GM12878 (cell line): Measurements from ENCODE around the gene SLX4IP. TPM values are rescaled to one million over a fixed set of nuclear protein-coding genes. Genes with fewer than 3 reads are reported as not detected.

Experiments used
- E2F4 ChIP-seq: IDR thresholded peaks from 2 replicates; pipeline ENCODE4 v1.6.1; 2012; ENCODE audit warnings: low read depth, low read length, improper control_type of control experiment
- EED ChIP-seq: sonication (generic); IDR thresholded peaks from 2 replicates; pipeline ENCODE4 v1.6.1; 2016; ENCODE audit warnings: antibody characterized with exemption, low read depth
- EZH2 ChIP-seq: IDR thresholded peaks from 2 replicates; pipeline ENCODE4 v1.6.1; 2012; ENCODE audit warnings: low read depth, mild to moderate bottlenecking, control low read depth, inconsistent platforms, low read length, borderline replicate concordance; ENCODE audit not compliant: control insufficient read depth
- FOS ChIP-seq: IDR thresholded peaks from 3 replicates; pipeline ENCODE4 v1.6.1; 2011; ENCODE audit warnings: borderline replicate concordance; ENCODE audit not compliant: insufficient read length; ENCODE audit errors: extremely low read depth
- FOXK2 ChIP-seq: fragments of 450-650 bp; IDR thresholded peaks from 2 replicates; pipeline ENCODE4 v1.6.1; 2017; ENCODE audit warnings: mild to moderate bottlenecking, moderate library complexity
- IRF5 ChIP-seq: fragments of 450-650 bp; IDR thresholded peaks from 2 replicates; pipeline ENCODE4 v1.6.1; 2017; ENCODE audit warnings: borderline replicate concordance
- MEF2A ChIP-seq: IDR thresholded peaks from 2 replicates; pipeline ENCODE4 v1.6.1; 2011; ENCODE audit warnings: low read depth, mild to moderate bottlenecking, low read length, moderate library complexity; ENCODE audit not compliant: insufficient read depth
- MTA2 ChIP-seq: fragments of 450-650 bp; IDR thresholded peaks from 2 replicates; pipeline ENCODE4 v1.6.1; 2016; ENCODE audit warnings: low read depth, mild to moderate bottlenecking, moderate library complexity
- NFIC ChIP-seq: IDR thresholded peaks from 2 replicates; pipeline ENCODE4 v1.6.1; 2012; ENCODE audit warnings: low read depth, mild to moderate bottlenecking, inconsistent platforms, low read length, moderate library complexity
- NRF1 ChIP-seq: conservative IDR thresholded peaks from 2 replicates; pipeline ENCODE4 v1.6.1; 2011; ENCODE audit warnings: mild to moderate bottlenecking, low read depth, low read length, improper control_type of control experiment
- PBX3 ChIP-seq: IDR thresholded peaks from 2 replicates; pipeline ENCODE4 v1.6.1; 2011; ENCODE audit warnings: mild to moderate bottlenecking, low read depth, low read length, moderate library complexity; ENCODE audit not compliant: insufficient replicate concordance
- POU2F2 ChIP-seq: IDR thresholded peaks from 3 replicates; pipeline ENCODE4 v1.6.1; 2011; ENCODE audit warnings: low read depth, mild to moderate bottlenecking, low read length, borderline replicate concordance
- PRDM15 ChIP-seq: fragments of 450-650 bp; formaldehyde crosslinking; IDR thresholded peaks from 2 replicates; pipeline ENCODE4 v1.4.0; 2020; ENCODE audit warnings: mild to moderate bottlenecking, moderate library complexity
- RFX5 ChIP-seq: IDR thresholded peaks from 2 replicates; pipeline ENCODE4 v1.6.1; 2011; ENCODE audit warnings: low read depth, low read length, improper control_type of control experiment
- SIN3A ChIP-seq: IDR thresholded peaks from 2 replicates; pipeline ENCODE4 v1.6.1; 2012; ENCODE audit warnings: low read depth, low read length, improper control_type of control experiment
- SRF ChIP-seq, 2 experiments: IDR thresholded peaks; 2 replicates each; pipeline ENCODE4 v1.6.1; 2011; ENCODE audit warnings: low read depth in 2 of 2, low read length in 2 of 2, mild to moderate bottlenecking in 1 of 2, moderate library complexity in 1 of 2
- TARDBP ChIP-seq: IDR thresholded peaks from 2 replicates; pipeline ENCODE4 v1.6.1; 2016; ENCODE audit warnings: borderline replicate concordance
- TBL1XR1 ChIP-seq: IDR thresholded peaks from 2 replicates; pipeline ENCODE4 v1.6.1; 2012; ENCODE audit warnings: low read depth, low read length, improper control_type of control experiment
- USF2 ChIP-seq: IDR thresholded peaks from 2 replicates; pipeline ENCODE4 v1.6.1; 2011; ENCODE audit warnings: low read depth, low read length, improper control_type of control experiment, borderline replicate concordance
- ZNF274 ChIP-seq: IDR thresholded peaks from one replicate; pipeline ENCODE4 v1.8.0; 2011; ENCODE audit not compliant: insufficient read length, insufficient read depth
- ZZZ3 ChIP-seq: IDR thresholded peaks from 2 replicates; pipeline ENCODE4 v1.6.1; 2011; ENCODE audit warnings: low read depth; ENCODE audit not compliant: control insufficient read depth, insufficient read length
- polyA plus RNA-seq, 11 experiments: library from polyadenylated mRNA; depleted of rRNA in 4 of 11; unstranded in 6 of 11; stranded (reverse) in 5 of 11; fragments of >200 nt; fragmentation: Nextera tagmentation in 4 of 11; fragmentation: Illumina TruSeq in 1 of 11; extraction: Ambion mirVana in 4 of 11; extraction: Trizol in 1 of 11; gene quantifications; 1 replicate in 1 of 11; 2 replicates in 10 of 11; pipeline versions ENCODE4 v1.2.1 to v1.2.3, GENCODE V29; 2011 to 2016; ENCODE audit warnings: inconsistent platforms in 2 of 11, missing spikeins in 2 of 11, low read depth in 1 of 11
- total RNA-seq, 4 experiments: library from RNA; depleted of rRNA in 3 of 4; stranded (reverse); fragments of >200 nt in 3 of 4; fragmentation: Illumina TruSeq in 1 of 4; extraction: Trizol in 1 of 4; gene quantifications; 2 replicates each; pipeline versions ENCODE4 v1.2.1 to v1.2.3, GENCODE V29; 2013 to 2021

The SLX4IP gene
- total and polyA plus RNA-seq, 10 of the 15 experiments (the other 5 are each of a cell fraction or from before 2014, with no cell fraction given), result 2.2 to 11.0 (median 6.3) TPM

- TF ChIP-seq TARDBP, result no peak
- no peak for TF ChIP-seq MEF2A
- 0 out of 2 replicates have a peak, but pooled peaks have one; percentile 58 for TF ChIP-seq MTA2
- no peak for TF ChIP-seq PRDM15 (CRISPR knock-in tag)
- TF ChIP-seq NFIC, result peak; percentile 48; the same call in 1 of the 2 replicates
- no peak for TF ChIP-seq FOS
- no peak for TF ChIP-seq SIN3A
- TF ChIP-seq PBX3, result peak; percentile 16
- TF ChIP-seq E2F4, result no peak
- no peak for TF ChIP-seq ZZZ3
- no peak for TF ChIP-seq USF2
- no peak for TF ChIP-seq POU2F2
- no peak for TF ChIP-seq ZNF274
- no peak for TF ChIP-seq IRF5
- TF ChIP-seq EED, result peak; percentile 54; the same call in 1 of the 2 replicates
- no peak for TF ChIP-seq FOXK2
- TF ChIP-seq EZH2, result no peak
- no peak for TF ChIP-seq RFX5
- no peak for TF ChIP-seq TBL1XR1
- no peak for TF ChIP-seq SRF (IDR thresholded peaks at IDR 0.05; ENCODE audit: low read depth in 2 of 2, low read length in 2 of 2)
- TF ChIP-seq NRF1, result no peak
Measured at GRCh38 chr20:10551732-10552724, 116.9 kb downstream of the SLX4IP start (continued).
